Erythroblast (primary cell): ENCODE measurements around the gene MIR17HG.
A peak's percentile ranks its signal among the peaks of the same experiment; 100 is the strongest.

Experiments used
- GATA1 ChIP-seq: IDR thresholded peaks from 2 replicates; pipeline ENCODE4 v1.6.1; 2011; ENCODE audit warnings: low read depth, mild to moderate bottlenecking, control low read depth, low read length, moderate library complexity
- POLR2A ChIP-seq: IDR thresholded peaks from 2 replicates; pipeline ENCODE4 v1.6.1; 2011; ENCODE audit warnings: mild to moderate bottlenecking, low read length

DNA sequence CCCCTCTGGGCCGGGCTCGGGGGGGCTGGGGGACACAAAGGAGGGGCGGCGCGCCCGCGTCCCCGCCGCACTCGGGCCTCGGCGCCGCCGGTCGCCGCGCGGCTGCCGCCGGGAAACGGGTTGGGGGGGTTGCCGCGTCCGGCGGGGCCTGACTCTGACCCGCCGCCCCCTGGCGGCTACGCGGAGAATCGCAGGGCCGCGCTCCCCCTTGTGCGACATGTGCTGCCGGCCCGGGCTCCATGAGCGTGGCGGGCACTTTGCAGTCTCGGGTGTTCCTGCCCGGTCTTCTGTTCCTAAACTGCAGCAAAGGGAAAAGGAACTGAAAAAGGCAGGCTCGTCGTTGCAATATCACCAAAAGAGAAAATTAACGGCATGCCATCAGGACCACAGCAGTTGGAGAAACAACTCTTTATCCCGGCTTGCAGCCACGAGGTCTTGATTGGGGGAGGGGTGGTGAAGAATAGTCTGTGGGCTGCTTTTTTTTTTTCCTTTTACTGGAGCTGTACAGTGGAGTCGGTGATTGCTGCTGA, 1.5 kb downstream of the MIR17HG start:
- TF ChIP-seq POLR2A, result peak; percentile 57
- no peak for TF ChIP-seq GATA1
